Kidney tubule cell (primary cell): ENCODE data around the gene HPX.
"Not testable (repeated sequence)": the region's sequence is repeated elsewhere in the genome, so short reads cannot be mapped to it uniquely, and the experiment has no call there.

Source experiments
- DNase-seq: peaks from one replicate; pipeline ENCODE4 v3.0.0-alpha.2; 2018; ENCODE audit warnings: low spot score

The HPX gene

GRCh38 chr11:6415797-6416196 is 25.0 kb downstream of the HPX start:
- no peak for DNase-seq

GRCh38 chr11:6414874-6415328 is 25.9 kb downstream of the HPX start:
- no peak for DNase-seq

- DNase-seq, result no peak
Measured at GRCh38 chr11:6413791-6414201, 27.0 kb downstream of the HPX start.

GRCh38 chr11:6411594-6412031 is 29.2 kb downstream of the HPX start:
- DNase-seq, result no peak

- no peak for DNase-seq
Measured at GRCh38 chr11:6410695-6411430, 29.9 kb downstream of the HPX start.

- DNase-seq, result no peak
Measured at GRCh38 chr11:6406370-6406769, 34.4 kb downstream of the HPX start.

GRCh38 chr11:6405846-6406245 is 34.9 kb downstream of the HPX start:
- DNase-seq, result no peak

GRCh38 chr11:6405052-6405667 is 35.6 kb downstream of the HPX start:
- DNase-seq, result no peak

- peak; percentile 66 for DNase-seq
Measured at GRCh38 chr11:6404342-6405051, 36.3 kb downstream of the HPX start.

- DNase-seq, result no peak
Measured at GRCh38 chr11:6403539-6403938, 37.2 kb downstream of the HPX start.

- no peak for DNase-seq
Measured at GRCh38 chr11:6402561-6402981, 38.2 kb downstream of the HPX start.

GRCh38 chr11:6402061-6402470 is 38.7 kb downstream of the HPX start:
- DNase-seq, result no peak

- no peak for DNase-seq
Measured at GRCh38 chr11:6401464-6401863, 39.3 kb downstream of the HPX start.

GRCh38 chr11:6400431-6401345 is 40.1 kb downstream of the HPX start:
- no peak for DNase-seq

GRCh38 chr11:6397636-6398035 is 43.2 kb downstream of the HPX start:
- no peak for DNase-seq

GRCh38 chr11:6397156-6397555 is 43.6 kb downstream of the HPX start:
- no peak for DNase-seq

- no peak for DNase-seq
Measured at GRCh38 chr11:6395470-6396060, 45.2 kb downstream of the HPX start.

GRCh38 chr11:6393989-6394670 is 46.7 kb downstream of the HPX start:
- no peak for DNase-seq

- DNase-seq, result not testable (repeated sequence)
Measured at GRCh38 chr11:6392251-6392650, 48.5 kb downstream of the HPX start.

GRCh38 chr11:6391537-6392134 is 49.2 kb downstream of the HPX start:
- no peak for DNase-seq
